ACC112 (cell line): ENCODE results near the gene TSC22D1.

ENCODE experiments used
- H2AFZ ChIP-seq: fragments of 200-600 bp; sonication (generic); one replicate; pipeline ENCODE4 v1.6.0; 2017; ENCODE audit warnings: antibody characterized with exemption, low read length; ENCODE audit not compliant: unreplicated experiment
- H3K27ac ChIP-seq: fragments of 200-600 bp; sonication (generic); 2 replicates; pipeline ENCODE4 v1.5.1; 2014; ENCODE audit warnings: low read depth, mild to moderate bottlenecking, antibody characterized with exemption, low read length, moderate library complexity
- H3K27me3 ChIP-seq: fragments of 200-600 bp; sonication (generic); 2 replicates; pipeline ENCODE4 v1.6.1; 2014; ENCODE audit warnings: mild to moderate bottlenecking, antibody characterized with exemption, low read length, moderate library complexity, mixed read lengths; ENCODE audit not compliant: insufficient read depth
- H3K36me3 ChIP-seq: fragments of 200-600 bp; sonication (generic); 2 replicates; pipeline ENCODE4 v1.6.1; 2016; ENCODE audit warnings: mild to moderate bottlenecking, antibody characterized with exemption, low read length, moderate library complexity, mixed read lengths; ENCODE audit not compliant: insufficient read depth
- H3K4me1 ChIP-seq: fragments of 200-600 bp; sonication (generic); one replicate; pipeline ENCODE4 v1.6.1; 2016; ENCODE audit warnings: low read length, mixed read lengths; ENCODE audit not compliant: insufficient read depth, unreplicated experiment, control insufficient read depth
- H3K4me3 ChIP-seq: fragments of 200-600 bp; sonication (generic); 2 replicates; pipeline ENCODE4 v1.5.1; 2014; ENCODE audit warnings: mild to moderate bottlenecking, low read depth, low read length
- H3K79me2 ChIP-seq: fragments of 200-600 bp; sonication (generic); one replicate; pipeline ENCODE4 v1.6.0; 2016; ENCODE audit warnings: low read length; ENCODE audit not compliant: control insufficient read depth, unreplicated experiment, insufficient read depth

Gene TSC22D1

GRCh38 chr13:44508562-44509077 is 67.5 kb downstream of the TSC22D1 start:
- no peak overlapping the region for H3K27ac ChIP-seq
- no peaks in the 10 kb centered on the region for H3K79me2 ChIP-seq

GRCh38 chr13:44507639-44508038 is 68.5 kb downstream of the TSC22D1 start:
- H3K27ac ChIP-seq, result no peak overlapping the region
- H3K79me2 ChIP-seq, result no peaks in the 10 kb centered on the region
- no peak overlapping the region for H2AFZ ChIP-seq
- H3K4me1 ChIP-seq, result no peaks in the 10 kb centered on the region
- no peaks in the 10 kb centered on the region for H3K36me3 ChIP-seq
- H3K27me3 ChIP-seq, result no peaks in the 10 kb centered on the region
- no peak overlapping the region for H3K4me3 ChIP-seq

More at GRCh38 chr13:44508562-44509077, 67.5 kb downstream of the TSC22D1 start:
- H3K27me3 ChIP-seq, result no peaks in the 10 kb centered on the region
- H3K36me3 ChIP-seq, result peaks cover 7% of the 10 kb centered on the region; the same call in 1 of the 2 replicates
- no peak overlapping the region for H3K4me3 ChIP-seq
- H2AFZ ChIP-seq, result no peak overlapping the region
- H3K4me1 ChIP-seq, result no peaks in the 10 kb centered on the region

- H3K79me2 ChIP-seq, result no peaks in the 10 kb centered on the region
- H3K27me3 ChIP-seq, result no peaks in the 10 kb centered on the region
- H3K4me3 ChIP-seq, result no peak overlapping the region
- no peak overlapping the region for H3K27ac ChIP-seq
- no peaks in the 10 kb centered on the region for H3K4me1 ChIP-seq
- no peaks in the 10 kb centered on the region for H3K36me3 ChIP-seq
- H2AFZ ChIP-seq, result no peak overlapping the region
Measured at GRCh38 chr13:44506719-44507118, 69.4 kb downstream of the TSC22D1 start.

GRCh38 chr13:44506251-44506650 is 69.9 kb downstream of the TSC22D1 start:
- Histone ChIP-seq H3K4me1 (no peaks in the 10 kb centered on the region), H3K79me2 (no peaks in the 10 kb centered on the region), H3K27me3 (no peaks in the 10 kb centered on the region), H3K4me3 (no peak overlapping the region), H3K27ac (no peak overlapping the region), H3K36me3 (no peaks in the 10 kb centered on the region), H2AFZ (no peak overlapping the region)

- Histone ChIP-seq H3K4me1 (no peaks in the 10 kb centered on the region), H3K4me3 (no peak overlapping the region), H3K27me3 (no peaks in the 10 kb centered on the region), H3K27ac (no peak overlapping the region), H3K79me2 (no peaks in the 10 kb centered on the region), H2AFZ (no peak overlapping the region), H3K36me3 (no peaks in the 10 kb centered on the region)
Measured at GRCh38 chr13:44504116-44504515, 72.0 kb downstream of the TSC22D1 start.

GRCh38 chr13:44498969-44499368 is 77.2 kb downstream of the TSC22D1 start:
- Histone ChIP-seq H3K36me3 (no peaks in the 10 kb centered on the region), H3K27me3 (no peaks in the 10 kb centered on the region), H2AFZ (no peak overlapping the region), H3K27ac (no peak overlapping the region), H3K79me2 (peaks cover 3% of the 10 kb centered on the region), H3K4me1 (no peaks in the 10 kb centered on the region), H3K4me3 (no peak overlapping the region)

- no peaks in the 10 kb centered on the region for H3K36me3 ChIP-seq
- no peak overlapping the region for H3K4me3 ChIP-seq
- H3K27me3 ChIP-seq, result no peaks in the 10 kb centered on the region
- no peak overlapping the region for H2AFZ ChIP-seq
- peaks cover 3% of the 10 kb centered on the region for H3K79me2 ChIP-seq
- H3K4me1 ChIP-seq, result no peaks in the 10 kb centered on the region
- H3K27ac ChIP-seq, result no peak overlapping the region
Measured at GRCh38 chr13:44498502-44498901, 77.6 kb downstream of the TSC22D1 start.

GRCh38 chr13:44497801-44498200 is 78.3 kb downstream of the TSC22D1 start:
- Histone ChIP-seq H3K27me3 (no peaks in the 10 kb centered on the region), H3K79me2 (peaks cover 3% of the 10 kb centered on the region), H3K4me1 (no peaks in the 10 kb centered on the region), H3K27ac (no peak overlapping the region), H3K4me3 (no peak overlapping the region), H2AFZ (no peak overlapping the region), H3K36me3 (no peaks in the 10 kb centered on the region)

GRCh38 chr13:44493213-44493812 is 82.8 kb downstream of the TSC22D1 start:
- Histone ChIP-seq H2AFZ (no peak overlapping the region), H3K4me1 (no peaks in the 10 kb centered on the region), H3K27ac (no peak overlapping the region), H3K79me2 (peaks cover 3% of the 10 kb centered on the region), H3K36me3 (no peaks in the 10 kb centered on the region), H3K27me3 (no peaks in the 10 kb centered on the region), H3K4me3 (no peak overlapping the region)

- H3K27me3 ChIP-seq, result no peaks in the 10 kb centered on the region
- no peak overlapping the region for H2AFZ ChIP-seq
- H3K4me3 ChIP-seq, result no peak overlapping the region
- no peaks in the 10 kb centered on the region for H3K36me3 ChIP-seq
- peaks cover 8% of the 10 kb centered on the region for H3K4me1 ChIP-seq
- H3K27ac ChIP-seq, result no peak overlapping the region
- no peaks in the 10 kb centered on the region for H3K79me2 ChIP-seq
Measured at GRCh38 chr13:44489751-44490150, 86.4 kb downstream of the TSC22D1 start.

GRCh38 chr13:44487989-44488388 is 88.1 kb downstream of the TSC22D1 start:
- Histone ChIP-seq H2AFZ (no peak overlapping the region), H3K36me3 (no peaks in the 10 kb centered on the region), H3K27ac (no peak overlapping the region), H3K4me1 (peaks cover 8% of the 10 kb centered on the region), H3K27me3 (no peaks in the 10 kb centered on the region), H3K4me3 (no peak overlapping the region), H3K79me2 (no peaks in the 10 kb centered on the region)
